ENCODE results near the gene ZBTB22.
"Not testable (repeated sequence)": the region's sequence is repeated elsewhere in the genome, so short reads cannot be mapped to it uniquely, and the experiment has no call there.

ZBTB22 gene

DNA sequence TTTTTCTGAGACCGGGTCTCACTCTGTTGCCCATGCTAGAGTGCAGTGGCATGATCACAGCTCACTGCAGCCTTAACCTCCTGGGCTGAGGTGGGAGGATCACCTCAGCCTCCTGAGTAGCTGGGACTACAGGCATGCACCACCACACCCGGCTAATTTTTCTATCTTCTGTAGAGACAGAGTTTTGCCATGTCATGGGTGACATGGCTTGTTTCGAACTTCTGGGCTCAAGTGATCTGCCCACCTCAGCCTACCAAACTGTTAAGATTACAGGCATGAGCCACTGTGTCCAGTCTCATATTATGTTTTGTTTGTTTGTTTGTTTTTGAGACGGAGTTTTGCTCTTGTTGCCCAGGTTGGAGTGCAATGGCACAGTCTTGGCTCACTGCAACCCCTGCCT, 32.3 kb downstream of the ZBTB22 start:
- not testable (repeated sequence) for DNase-seq (ENCODE audit: low read depth in 1 of 2, low spot score in 1 of 2)

DNA sequence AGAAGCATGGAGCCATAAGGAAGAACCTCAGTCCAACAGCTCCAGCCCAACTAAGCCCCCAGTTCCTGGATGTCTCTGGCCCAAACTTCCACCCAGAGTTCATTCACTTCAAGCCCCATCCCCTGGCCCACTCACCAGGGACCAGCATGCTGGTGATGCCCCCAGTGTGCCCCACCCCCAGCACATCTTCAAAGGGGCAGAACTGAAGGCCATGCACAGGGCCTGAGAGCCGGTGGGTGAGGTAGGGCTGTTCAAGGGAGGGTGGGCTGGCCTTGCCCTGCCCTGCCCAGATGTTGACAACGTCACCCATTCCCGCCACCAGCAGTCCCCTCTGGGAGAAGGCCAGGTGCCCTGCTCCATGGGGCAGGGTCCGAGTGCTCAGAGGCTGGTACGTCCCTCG, 37.0 kb downstream of the ZBTB22 start:
- no peak for DNase-seq (ENCODE audit: low read depth in 1 of 2, low spot score in 1 of 2)

DNA sequence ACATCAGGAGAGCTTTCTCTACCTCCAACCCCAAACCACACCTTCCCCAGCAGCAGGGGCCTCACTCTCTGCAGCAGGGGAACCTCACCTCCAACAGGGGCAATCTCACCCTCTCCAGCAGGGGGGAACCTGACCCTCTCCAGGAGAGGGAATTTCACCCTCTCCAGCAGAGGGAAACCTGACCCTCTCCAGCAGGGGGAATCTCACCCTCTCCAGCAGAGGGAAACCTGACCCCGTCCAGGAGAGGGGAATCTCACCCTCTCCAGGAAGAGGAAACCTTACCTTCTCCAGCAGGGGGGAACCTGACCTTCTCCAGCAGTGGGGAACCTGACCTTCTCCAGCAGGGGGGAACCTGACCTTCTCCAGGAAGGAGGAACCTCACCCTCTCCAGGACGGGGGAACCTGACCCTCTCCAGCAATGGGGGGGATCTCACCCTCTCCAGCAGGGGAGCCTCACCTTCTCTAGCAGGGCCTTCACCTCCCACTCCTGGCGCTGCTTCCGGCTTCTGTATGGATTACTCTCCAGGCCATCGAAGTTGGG, 37.5 kb downstream of the ZBTB22 start:
- no peak for DNase-seq (ENCODE audit: low read depth in 1 of 2, low spot score in 1 of 2)

DNA sequence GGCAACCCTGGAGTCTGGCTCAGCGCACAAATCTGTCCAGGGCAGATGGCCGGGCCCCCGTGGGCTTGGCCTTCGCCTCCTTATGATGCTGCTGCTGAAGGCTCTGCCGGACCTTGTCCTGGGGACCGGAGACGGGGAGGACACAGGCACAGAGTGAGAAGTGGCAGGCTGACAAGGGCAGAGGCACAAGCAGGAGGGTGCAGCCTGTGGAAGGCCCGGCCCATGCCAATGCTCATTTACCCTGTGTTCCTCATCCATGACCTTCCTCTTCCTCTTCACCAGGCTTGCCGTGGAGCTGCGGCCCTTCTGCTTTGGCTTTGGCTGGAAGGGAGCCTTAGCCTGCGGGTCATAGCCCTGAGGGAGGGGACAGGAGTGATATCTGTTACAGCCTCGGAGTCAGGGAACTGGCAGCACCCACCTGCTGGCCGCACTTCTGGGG, 38.3 kb downstream of the ZBTB22 start:
- no peak for DNase-seq (ENCODE audit: low read depth in 1 of 2, low spot score in 1 of 2)

DNA sequence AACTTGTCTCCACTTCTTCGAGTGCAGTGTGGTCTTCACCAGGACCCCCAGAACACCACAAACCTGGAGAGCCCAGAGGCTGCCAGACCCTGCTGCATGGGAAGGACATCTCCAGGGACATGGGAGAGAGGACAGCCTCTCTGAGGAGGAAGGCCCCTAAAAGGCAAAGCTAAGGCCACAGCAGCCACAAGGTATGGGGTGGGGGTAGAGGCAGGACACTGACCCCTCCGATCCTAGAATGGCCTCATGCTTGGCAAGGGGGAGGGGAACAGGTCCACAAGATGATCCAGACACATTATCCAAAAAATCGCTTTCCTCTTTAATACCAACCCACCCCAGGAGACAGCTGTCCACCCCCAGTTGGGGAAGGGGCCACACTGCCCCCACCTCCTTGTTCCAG, 38.7 kb downstream of the ZBTB22 start:
- no peak for DNase-seq (ENCODE audit: low read depth in 1 of 2, low spot score in 1 of 2)

DNA sequence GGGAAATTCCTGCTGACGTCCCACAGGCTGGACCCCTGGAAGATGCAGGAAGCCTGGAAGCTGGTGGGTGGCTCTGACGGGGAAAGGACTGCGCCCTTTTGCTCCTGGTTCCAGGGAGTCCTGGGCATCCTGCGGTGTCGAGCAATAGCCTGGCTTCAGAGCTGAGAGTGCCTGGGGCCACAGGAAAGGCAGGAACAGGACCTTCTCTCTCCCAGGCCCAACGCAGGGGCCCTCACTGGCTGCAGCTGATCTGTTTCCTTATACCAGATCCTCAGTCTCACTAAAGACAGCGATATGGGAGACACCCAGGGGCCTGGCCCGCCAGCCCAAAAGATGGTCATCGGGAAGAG, 39.2 kb downstream of the ZBTB22 start:
- DNase-seq (ENCODE audit: low read depth in 1 of 2, low spot score in 1 of 2) = no peak

DNA sequence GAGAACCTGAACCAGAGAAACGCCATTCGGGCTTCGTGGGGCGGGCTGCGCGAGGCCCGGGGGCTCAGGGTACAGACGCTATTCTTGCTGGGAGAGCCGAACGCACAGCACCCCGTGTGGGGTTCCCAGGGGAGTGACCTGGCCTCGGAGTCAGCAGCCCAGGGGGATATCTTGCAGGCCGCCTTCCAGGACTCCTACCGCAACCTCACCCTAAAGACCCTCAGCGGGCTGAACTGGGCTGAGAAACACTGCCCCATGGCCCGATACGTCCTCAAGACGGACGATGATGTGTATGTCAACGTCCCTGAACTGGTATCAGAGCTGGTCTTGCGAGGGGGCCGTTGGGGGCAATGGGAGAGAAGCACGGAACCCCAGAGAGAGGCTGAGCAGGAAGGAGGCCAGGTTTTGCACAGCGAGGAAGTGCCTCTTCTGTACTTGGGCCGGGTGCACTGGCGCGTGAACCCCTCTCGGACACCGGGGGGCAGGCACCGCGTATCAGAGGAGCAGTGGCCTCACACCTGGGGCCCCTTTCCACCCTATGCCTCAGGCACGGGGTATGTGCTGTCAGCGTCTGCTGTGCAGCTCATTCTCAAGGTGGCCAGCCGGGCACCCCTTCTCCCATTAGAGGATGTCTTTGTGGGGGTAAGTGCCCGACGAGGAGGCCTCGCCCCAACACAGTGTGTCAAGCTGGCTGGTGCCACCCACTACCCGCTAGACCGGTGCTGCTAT, 39.7 kb downstream of the ZBTB22 start:
- DNase-seq (ENCODE audit: low read depth in 1 of 2, low spot score in 1 of 2) = no peak

DNA sequence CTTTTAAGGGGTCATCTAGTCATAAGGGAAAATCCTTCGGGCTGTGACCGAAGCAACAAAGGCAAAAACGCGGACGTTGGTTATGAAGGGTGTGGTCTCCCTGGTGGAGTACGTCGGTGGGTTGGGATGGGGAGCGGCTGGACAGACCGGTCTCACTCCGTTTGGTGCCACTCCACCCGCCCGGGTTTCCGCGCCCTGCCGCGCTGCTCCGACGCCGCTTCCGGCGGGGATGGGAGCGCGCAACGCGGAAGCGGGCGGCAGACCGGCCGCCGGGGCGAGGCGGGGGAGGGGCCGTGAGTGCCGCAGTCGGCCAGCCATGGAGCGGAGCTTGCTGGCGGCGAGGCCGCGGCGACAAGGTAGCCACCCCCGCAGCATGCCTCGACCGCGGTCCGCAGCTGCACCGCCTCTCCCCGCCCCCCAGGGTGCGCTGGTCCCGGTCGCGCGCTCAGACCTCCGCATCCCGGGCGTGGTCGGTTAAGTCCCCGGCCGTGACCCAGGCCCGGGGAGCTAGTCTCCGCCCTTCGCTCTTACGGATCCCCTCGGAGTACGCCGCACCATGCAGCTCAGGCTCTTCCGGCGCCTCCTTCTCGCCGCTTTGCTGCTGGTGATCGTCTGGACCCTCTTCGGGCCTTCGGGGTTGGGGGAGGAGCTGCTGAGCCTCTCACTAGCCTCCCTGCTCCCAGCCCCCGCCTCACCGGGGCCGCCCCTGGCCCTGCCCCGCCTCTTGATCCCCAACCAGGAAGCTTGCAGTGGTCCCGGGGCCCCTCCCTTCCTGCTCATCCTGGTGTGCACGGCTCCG, 40.5 kb downstream of the ZBTB22 start, which contains the start of gene B3GALT4:
TSS of gene B3GALT4 (plus strand) at position 260 of the 799 bp plus-strand sequence. CDS start at position 557, 297 bp downstream.
- peak; percentile 64 to 71 for DNase-seq (ENCODE audit: low read depth in 1 of 2, low spot score in 1 of 2)

DNA sequence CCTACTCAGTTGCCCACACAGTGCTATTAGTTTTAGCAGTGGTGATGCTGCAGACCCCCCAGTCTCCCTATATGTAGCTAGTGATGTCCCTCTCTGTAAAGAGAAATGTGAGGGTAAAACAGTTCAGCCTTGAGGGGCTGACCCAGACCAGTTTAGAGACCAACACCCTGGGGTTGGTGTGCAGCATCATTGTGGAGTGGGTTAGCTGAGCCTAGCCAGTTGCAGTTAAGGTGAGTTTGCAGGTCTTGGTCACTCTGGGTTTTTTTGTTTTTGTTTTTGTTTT, 41.0 kb downstream of the ZBTB22 start:
- DNase-seq (ENCODE audit: low read depth in 1 of 2, low spot score in 1 of 2) = no peak

DNA sequence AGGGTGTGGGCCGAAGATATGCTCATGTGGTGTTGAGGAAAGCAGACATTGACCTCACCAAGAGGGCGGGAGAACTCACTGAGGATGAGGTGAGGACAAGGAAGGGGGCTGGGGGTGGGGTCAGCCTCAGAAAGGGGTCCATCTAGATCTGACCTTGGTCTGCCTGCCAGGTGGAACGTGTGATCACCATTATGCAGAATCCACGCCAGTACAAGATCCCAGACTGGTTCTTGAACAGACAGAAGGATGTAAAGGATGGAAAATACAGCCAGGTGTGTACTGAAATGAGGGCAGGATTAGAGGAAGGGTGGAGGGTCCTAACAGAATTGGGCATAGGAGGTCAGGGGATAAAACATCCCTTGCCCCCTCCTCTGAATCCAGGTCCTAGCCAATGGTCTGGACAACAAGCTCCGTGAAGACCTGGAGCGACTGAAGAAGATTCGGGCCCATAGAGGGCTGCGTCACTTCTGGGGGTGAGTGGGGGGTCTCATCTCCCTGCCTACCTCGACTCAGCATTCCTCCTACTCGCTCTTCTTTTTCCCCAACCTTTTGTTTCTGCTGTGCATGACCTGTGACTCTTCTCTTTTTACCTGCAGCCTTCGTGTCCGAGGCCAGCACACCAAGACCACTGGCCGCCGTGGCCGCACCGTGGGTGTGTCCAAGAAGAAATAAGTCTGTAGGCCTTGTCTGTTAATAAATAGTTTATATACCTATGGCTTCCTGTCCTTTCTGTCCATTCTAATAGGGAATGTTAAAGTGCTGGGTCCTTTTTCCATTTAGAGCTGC, 41.6 kb downstream of the ZBTB22 start:
- DNase-seq (ENCODE audit: low read depth in 1 of 2, low spot score in 1 of 2) = not testable (repeated sequence)

DNA sequence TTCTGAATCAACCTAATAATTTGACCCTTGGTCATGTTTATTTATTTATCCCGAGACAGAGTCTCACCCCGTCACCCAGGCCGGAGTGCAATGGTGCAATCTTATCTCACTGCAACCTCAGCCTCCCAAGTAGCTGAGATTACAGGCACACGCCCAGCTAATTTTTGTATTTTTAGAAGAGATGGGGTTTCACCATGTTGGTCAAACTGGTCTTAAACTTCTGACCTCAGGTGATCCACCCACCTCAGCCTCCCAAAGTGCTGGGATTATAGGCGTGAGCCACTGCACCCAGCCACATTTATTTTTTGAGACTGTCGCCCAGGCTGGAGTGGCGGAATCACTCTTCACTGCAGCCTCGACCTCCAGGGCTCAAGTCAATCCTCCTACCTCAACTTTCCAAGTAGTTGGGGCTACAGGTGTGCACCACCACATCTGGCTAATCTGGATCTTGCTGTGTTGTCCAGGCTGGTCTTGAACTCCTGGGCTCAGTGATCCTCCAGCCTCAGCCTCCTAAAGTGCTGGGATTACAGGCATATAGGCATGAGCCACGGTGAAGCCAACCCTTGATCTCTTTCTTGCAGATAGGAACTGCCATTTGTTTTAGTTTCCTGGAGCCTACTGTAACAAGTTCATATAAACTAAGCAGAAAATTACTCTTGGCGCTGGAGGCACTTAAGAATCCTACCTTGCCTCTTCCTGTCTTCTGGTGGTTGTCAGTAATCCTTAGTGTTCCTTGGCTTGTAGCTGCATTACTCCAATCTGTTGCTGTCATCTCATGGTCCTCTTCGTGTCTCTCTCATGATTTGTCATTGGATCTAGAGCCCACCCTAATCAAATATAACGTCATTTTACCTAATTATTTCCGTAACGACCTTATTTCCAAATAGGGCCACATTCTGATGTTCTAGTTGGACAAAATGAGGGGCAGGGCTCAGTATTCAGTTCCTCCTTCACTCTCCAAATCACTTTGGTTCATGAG, 43.3 kb downstream of the ZBTB22 start:
- DNase-seq (ENCODE audit: low read depth in 1 of 2, low spot score in 1 of 2) = no peak

DNA sequence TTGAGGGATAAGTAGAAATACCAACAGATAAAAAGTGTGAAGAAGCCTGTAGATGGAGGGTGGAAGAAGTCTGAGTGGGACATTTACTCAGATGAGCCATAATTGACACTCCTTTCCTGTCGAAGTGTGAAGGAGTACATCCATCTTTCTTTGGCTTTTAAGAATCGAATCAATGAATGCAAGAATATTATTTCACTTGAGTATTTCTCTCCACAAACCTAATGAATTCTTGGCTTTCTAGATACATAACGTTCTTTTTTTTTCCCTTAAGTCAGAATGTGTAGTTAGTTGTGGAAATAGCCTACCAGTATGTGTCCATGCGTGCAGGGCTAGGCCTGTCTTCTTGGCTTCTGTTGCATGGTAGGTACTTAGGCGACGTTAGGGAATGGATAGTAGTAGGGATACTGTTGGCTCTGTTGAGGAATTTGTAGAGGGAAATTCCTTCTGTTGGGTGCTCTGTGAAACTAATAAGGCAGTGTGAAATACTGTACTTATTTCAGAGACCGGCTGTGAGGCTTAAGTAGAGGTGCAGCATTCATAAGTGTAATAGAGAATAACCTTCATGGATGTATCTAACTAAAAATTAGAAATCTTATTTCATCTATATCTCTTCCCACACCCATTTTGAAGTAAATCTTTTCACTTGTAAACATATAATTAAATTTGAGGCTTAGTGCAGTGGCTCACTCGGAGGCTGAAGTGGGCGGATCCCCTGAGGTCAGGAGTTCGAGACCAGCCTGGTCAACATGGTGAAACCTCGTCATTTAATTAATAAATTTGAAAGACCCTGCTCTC, 44.2 kb downstream of the ZBTB22 start:
- DNase-seq (ENCODE audit: low read depth in 1 of 2, low spot score in 1 of 2) = no peak

DNA sequence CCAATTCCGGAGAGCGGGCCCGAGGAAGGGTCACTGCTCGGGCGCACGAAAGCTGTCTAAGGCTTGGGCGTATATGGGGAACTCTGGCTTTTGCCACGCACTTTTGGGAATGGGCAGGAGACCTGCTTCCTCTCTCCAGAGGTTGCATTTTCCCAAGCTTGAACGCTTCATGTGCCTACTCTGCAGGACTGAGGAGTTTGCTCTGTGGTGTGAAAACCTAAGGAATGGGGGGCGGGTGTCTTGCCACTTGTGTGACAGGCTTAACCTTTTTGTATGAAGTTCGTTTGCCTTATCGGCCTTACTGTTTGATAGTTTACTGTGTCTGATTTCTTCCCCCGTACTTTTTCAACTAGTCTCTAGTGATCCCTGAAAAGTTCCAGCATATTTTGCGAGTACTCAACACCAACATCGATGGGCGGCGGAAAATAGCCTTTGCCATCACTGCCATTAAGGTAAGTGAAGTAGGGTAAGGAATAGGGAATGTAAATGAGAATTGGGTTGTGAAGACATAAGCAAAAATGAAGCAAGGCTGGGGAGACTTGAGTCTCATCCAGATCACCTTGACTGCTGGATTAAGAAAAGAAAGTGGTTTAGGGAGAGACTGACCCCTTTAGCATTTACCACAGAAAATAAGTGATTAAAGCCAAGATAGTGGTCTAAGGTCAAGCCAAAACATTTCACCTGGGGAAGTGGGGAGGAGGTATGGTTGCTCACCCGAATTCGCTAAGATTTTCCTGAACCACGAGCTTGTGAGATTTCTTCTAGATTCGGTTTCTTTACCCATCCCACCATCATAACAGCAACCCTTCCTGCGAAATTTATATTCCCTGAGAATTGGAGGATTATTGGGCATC, 45.0 kb downstream of the ZBTB22 start:
- DNase-seq (ENCODE audit: low read depth in 1 of 2, low spot score in 1 of 2) = no peak

DNA sequence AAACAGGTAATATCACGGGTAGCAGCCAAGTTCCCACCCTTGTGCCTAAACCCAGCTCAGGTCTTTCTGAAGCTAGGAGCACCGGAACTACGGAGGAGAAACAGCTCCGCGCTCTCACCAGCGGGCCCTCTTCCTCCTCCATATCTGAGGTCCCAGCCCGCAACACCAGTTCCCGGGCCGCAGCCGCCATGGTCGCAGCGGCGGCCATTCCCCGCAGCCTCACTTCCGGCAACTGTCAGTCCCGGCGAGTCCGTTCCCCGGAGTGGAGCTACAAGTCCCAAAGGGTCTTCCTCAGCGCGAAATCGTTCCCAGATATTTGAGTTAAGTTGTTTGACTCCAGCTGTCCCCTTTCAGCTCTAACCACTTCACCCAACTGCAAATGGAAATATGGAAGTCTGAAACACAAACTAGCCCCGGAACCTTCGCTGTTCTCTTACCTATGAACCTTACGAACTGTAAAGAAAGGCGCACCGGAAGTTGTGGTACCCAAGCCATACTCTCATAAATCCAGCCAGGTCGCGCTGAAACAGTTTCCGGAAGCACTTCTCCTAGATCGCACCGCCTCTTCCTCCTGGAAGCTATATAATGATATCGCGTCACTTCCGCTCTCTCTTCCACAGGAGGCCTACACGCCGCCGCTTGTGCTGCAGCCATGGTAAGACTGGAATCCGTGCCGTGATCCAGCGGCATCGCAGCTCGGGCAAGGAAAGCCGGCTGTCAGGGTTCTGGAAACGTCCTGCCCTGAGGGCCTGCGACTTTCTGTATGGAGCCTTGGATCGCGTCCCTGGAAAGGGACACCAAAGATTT, 45.9 kb downstream of the ZBTB22 start, which contains the start of the genes RPS18 and VPS52:
TSS of gene RPS18 (plus strand) at position 608 of the 807 bp plus-strand sequence. CDS start at position 653, 45 bp downstream.
TSS of gene VPS52 (minus strand) at position 409 of the 807 bp plus-strand sequence. CDS start at position 208, 201 bp downstream.
- DNase-seq (ENCODE audit: low read depth in 1 of 2, low spot score in 1 of 2) = peak; percentile 81 to 95

DNA sequence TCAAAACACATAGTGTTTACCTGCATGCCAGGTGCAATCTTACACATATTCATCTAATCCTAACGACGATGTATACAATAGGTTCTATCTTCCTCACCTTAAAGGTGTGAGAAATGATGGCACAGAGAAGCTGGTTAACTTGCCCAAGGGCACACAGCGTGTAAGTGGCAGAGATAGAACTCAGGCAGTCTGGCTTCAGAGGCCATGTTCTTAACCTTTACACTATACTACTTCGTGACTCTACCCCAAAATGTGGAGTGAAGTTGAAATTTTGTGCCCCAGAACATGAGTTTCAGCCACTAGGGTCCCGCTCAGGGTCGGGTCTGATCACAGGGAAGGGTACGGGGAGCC, 46.5 kb downstream of the ZBTB22 start:
- DNase-seq (ENCODE audit: low read depth in 1 of 2, low spot score in 1 of 2) = no peak

All from activated CD4-positive, alpha-beta T cell treated with anti-CD3 and anti-CD28 coated beads, Interleukin-2, amount 50 U/mL, for 24 hours (primary cell).